GM21737 (cell line): ENCODE data around the gene CNNM3.
"Not testable (repeated sequence)": the region's sequence is repeated elsewhere in the genome, so short reads cannot be mapped to it uniquely, and the experiment has no call there.

ENCODE experiments used
- ATAC-seq: cut with Tn5 transposase; IDR thresholded peaks from one replicate; pipeline ENCODE4 v1.9.1; 2021; ENCODE audit warnings: mild to moderate bottlenecking, moderate library complexity; ENCODE audit not compliant: unreplicated experiment

Gene CNNM3

GRCh38 chr2:96816127-96816835 lies at the start of gene CNNM3:
TSS of gene CNNM3 (plus strand) at chr2:96816268. CDS start at chr2:96816278, 10 bp downstream.
- peak; percentile 87 for ATAC-seq

GRCh38 chr2:96767135-96767871 lies 48.8 kb upstream of the CNNM3 start:
- ATAC-seq: no peak

DNA sequence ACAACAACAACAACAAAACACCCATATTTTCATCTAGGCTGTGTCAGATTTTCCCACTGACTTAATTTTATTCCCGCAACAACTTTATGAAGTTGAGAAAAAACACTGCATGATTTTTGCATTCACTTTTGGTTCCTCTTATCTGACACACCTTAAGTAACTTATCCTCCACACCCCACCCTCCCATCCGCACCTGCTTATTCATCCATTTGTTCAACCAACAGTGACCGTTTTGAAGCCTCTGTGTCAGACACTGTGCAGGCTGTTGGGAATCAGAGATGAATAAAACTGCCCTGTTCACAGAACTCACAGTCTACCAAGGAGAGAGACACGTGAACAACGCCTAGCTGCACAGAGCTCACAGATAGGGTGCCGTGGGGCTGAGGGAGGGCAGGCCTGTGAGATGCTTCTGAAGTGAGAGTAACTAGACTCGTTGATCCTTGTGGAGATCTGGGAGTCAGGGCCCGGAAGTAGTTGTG lies 47.9 kb upstream of the CNNM3 start:
- ATAC-seq: peak; percentile 40

DNA sequence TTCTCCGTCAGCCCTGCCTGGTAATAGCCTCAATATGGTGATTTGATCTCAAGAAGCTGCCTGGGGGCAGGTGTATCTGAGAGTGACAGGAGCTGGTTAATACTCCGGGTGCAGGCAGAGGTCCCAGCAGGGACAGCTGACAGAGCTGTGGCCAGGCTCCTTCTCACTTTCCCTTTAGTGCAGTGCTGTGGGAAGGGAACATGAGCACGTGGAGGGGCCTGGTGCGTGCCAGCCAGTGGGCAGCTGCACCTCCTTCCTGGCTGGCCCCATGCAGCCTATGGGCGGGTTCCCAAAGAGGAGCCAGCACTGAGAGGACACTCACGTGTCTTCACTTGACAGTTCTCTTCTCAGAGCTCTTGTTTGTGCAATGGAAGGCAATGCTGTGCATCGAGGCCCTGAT lies 46.3 kb upstream of the CNNM3 start:
- no peak for ATAC-seq

DNA sequence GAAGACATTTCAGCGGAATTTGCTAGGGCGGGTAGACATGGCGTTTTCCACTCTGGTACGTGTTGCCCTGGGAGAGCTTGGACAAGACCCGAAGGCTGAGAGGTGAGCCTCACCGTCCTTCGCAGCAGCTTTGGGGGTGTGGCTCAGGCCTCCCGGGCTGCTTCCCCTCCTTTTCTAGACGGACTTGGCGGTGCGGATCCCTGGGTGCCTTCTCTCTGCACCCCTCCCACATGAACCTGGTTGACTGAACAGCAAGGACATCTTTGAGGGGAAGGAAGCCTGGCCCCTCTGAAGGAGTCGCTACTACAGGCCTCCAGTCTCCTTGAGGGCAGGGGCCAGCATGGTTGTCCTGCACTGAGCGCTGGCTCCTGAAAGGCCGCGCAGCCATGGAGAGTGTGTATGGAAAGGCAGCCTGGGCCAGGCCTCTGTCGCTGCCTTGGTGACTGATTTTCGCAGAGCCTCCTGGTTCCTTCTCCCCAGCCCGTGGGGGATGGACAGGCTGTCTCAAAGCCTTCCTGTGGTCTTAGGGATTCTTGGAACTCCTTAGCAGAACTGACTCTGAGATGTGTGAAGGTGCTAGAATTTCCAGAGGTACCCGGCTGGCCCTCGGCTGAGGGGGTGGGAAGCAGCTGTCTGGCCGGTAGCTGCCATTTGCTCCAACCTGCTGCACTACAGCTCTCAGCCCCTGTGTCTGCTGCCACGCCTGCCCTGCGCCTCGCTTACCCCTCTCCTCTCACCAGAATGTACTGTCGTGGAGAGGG lies 45.4 kb upstream of the CNNM3 start:
- ATAC-seq: no peak

DNA sequence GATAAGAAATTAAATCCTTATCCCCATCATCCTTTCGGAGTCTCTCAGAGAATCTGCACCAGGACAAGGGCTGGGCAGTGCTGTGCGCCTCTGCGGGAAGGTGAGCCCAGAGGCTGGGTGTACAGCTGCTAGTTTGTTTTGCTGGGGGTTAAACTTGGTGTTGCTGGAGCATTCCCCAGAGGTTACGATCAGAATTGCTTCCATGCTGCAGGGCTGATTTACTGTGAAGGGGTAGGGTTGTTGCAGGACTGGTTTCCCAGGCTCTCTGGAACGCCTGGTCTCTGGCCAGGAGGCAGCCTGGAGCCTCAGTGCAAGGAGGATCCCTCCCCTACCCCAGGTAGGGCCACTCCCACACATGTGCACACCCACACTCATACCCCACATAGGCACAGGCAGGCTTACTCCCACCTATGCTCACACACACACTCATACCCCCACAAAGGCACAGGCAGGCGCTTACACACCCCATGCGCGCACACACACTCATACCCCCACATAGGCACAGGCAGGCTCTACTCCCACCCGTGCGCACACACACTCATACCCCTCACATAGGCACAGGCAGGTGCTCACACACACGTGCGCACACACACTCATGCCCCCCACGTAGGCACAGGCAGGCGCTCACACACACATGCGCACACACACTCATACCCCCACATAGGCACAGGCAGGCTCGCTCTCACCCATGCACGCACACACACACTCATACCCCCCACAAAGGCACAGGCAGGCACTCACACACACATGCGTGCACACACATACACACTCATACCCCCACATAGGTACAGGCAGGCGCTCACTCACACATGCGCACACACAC lies 44.1 kb upstream of the CNNM3 start:
- ATAC-seq: no peak

GRCh38 chr2:96772903-96773671 lies 43.0 kb upstream of the CNNM3 start:
- ATAC-seq: no peak

GRCh38 chr2:96773922-96774321 lies 42.1 kb upstream of the CNNM3 start:
- ATAC-seq: no peak

DNA sequence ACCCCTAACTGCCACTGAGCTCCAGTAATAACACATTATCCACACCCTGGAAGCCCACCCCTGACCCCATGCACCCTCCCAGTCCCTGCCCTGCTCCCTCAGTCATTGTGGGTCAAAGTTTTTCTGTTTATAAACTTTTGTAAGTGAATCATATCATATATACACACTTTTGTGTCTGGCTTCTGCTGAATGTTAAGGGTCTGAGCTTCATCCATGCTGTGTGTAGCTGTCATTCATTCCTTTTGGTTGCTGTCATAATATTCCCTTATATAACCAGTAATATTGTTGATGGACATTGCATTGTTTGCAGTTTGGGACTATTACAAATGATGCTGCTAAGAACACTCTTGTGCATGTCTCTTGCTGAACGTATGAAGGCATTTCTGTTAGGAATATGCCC lies 40.9 kb upstream of the CNNM3 start:
- no peak for ATAC-seq

- ATAC-seq: no peak
These were observed 32.7 kb upstream of the CNNM3 start for GRCh38 chr2:96783388-96783787.

DNA sequence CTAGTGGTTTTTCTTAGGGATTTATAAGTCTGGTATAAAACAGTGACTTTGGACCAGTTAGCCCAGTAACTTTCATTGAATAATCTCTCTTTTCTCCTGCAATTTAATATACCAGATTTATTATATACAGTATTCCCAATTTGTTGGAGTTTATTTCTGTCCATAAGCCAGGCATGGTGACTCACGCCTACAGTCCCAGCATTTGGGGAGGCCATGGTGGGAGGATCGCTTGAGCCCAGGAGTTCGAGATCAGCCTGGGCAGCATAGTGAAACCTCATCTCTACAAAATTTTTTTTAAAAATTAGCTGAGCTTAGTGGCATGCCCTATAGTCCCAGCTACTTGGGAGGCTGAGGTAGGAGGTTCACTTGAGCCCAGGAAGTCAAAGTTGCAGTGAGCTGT lies 28.7 kb upstream of the CNNM3 start:
- ATAC-seq: no peak

DNA sequence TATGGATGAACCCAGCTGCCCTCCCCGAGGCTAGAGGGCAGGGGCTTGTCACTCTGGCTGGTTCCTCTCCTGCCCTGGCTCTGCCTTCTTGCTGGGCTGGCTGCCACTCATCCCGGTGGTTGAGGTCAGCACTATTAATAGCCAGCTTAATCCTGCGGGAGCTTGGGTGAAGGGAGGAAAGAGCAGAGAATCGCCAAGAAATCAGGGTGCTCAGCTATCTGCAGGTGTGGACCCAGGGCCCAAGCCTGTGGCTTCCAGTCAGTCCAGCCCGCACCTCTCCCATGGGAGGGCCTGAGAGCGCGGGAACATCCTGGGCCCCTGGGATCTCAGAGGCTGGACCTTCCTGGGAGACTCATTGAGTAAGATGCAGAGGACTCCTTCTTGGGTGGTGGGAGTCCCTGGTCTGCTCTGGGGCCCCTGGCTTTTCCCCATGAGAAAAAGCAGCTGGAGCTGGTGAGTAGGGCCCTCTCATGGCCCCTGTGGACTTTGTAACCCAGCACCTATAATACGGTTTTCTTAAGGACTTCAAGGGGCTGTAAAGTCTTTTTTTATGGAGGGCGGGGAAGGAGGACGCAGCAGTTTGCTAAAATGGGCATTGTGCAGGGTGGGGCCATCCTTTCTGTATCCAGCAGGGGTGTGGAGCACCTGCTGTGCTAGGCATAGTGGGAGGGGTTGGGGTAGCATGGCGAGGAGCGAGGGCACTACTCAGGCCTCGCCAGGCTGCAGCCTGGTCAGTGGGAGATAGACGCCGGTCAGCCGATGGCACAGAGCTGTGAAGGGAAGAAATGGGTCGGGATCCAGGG lies 27.4 kb upstream of the CNNM3 start:
- no peak for ATAC-seq

- ATAC-seq: no peak
These were observed 26.8 kb upstream of the CNNM3 start for GRCh38 chr2:96789245-96789617.

- ATAC-seq: no peak
These were observed 23.0 kb upstream of the CNNM3 start for GRCh38 chr2:96792772-96793749.

GRCh38 chr2:96795076-96795475 lies 21.0 kb upstream of the CNNM3 start:
- no peak for ATAC-seq

DNA sequence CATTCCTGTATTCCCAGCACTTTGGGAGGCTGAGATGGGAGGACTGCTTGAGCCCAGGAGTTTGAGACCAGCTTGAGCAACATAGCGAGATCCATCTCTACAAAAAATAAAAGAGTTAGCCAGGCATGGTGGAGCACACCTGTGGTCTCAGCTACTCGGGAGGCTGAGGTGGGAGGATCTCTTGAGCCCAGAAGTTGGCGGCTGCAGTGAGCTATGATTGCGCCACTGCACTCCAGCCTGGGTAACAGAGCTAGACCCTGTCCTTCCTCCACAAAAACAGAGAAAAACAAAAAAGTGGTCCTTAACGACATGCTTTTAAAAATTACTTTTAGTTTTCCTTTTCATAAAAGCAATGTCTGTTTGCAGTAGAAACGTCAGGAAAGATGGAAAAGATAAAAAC lies 19.6 kb upstream of the CNNM3 start:
- not testable (repeated sequence) for ATAC-seq

GRCh38 chr2:96797066-96797625 lies 18.9 kb upstream of the CNNM3 start:
- no peak for ATAC-seq
